ENCODE data around the gene TEN1.

- TF ChIP-seq RFX5 (IDR thresholded peaks at IDR 0.05; ENCODE audit: low read depth, low read length) (no peak), BHLHE40 (IDR thresholded peaks at IDR 0.05; ENCODE audit: low read depth, low read length) (no peak), SMC3 (IDR thresholded peaks at IDR 0.05; ENCODE audit: low read depth, low read length) (no peak), POLR2A (IDR thresholded peaks at IDR 0.05; ENCODE audit: low read depth, low read length) (no peak), USF2 (IDR thresholded peaks at IDR 0.05; ENCODE audit: low read depth, low read length) (no peak)
- TF ChIP-seq, protein P1, sequence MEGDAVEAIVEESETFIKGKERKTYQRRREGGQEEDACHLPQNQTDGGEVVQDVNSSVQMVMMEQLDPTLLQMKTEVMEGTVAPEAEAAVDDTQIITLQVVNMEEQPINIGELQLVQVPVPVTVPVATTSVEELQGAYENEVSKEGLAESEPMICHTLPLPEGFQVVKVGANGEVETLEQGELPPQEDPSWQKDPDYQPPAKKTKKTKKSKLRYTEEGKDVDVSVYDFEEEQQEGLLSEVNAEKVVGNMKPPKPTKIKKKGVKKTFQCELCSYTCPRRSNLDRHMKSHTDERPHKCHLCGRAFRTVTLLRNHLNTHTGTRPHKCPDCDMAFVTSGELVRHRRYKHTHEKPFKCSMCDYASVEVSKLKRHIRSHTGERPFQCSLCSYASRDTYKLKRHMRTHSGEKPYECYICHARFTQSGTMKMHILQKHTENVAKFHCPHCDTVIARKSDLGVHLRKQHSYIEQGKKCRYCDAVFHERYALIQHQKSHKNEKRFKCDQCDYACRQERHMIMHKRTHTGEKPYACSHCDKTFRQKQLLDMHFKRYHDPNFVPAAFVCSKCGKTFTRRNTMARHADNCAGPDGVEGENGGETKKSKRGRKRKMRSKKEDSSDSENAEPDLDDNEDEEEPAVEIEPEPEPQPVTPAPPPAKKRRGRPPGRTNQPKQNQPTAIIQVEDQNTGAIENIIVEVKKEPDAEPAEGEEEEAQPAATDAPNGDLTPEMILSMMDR (conservative IDR thresholded peaks at IDR 0.05; ENCODE audit: low read depth, low read length) = no peak
These were observed 46.3 kb downstream of the TEN1 start for GRCh38 chr17:76025294-76025693.
